ENCODE data around the gene FRK.
"Not testable (repeated sequence)": the region's sequence is repeated elsewhere in the genome, so short reads cannot be mapped to it uniquely, and the experiment has no call there.

- not testable (repeated sequence) for TF ChIP-seq CTCF (optimal IDR thresholded peaks at IDR 0.05 in 1 of 3, IDR thresholded peaks at IDR 0.05 in 1 of 3, conservative IDR thresholded peaks at IDR 0.05 in 1 of 3; ENCODE audit: extremely low read depth in 1 of 3, insufficient read depth in 2 of 3, low read length in 3 of 3); EZH2 (IDR thresholded peaks at IDR 0.05; ENCODE audit: low read length)
Measured at GRCh38 chr6:116096048-116096759, 35.5 kb upstream of the FRK start.

All from keratinocyte (primary cell).